Mammary epithelial cell (primary cell): ENCODE measurements around the gene LIPI.
A peak's percentile ranks its signal among the peaks of the same experiment; 100 is the strongest.

Experiments used
- CTCF ChIP-seq, 2 donors: IDR thresholded peaks in 1 of 2; conservative IDR thresholded peaks in 1 of 2; 2 replicates each; pipeline ENCODE4 v1.5.1; 2011 to 2012; ENCODE audit warnings: inconsistent platforms in 2 of 2, low read length in 2 of 2, mild to moderate bottlenecking in 2 of 2, control low read depth in 1 of 2, low read depth in 1 of 2; ENCODE audit not compliant: insufficient read depth in 1 of 2; ENCODE audit errors: extremely low read depth in 1 of 2
- EZH2 ChIP-seq: IDR thresholded peaks from 2 replicates; pipeline ENCODE4 v1.6.1; 2012; ENCODE audit warnings: low read length, inconsistent platforms, borderline replicate concordance

- TF ChIP-seq CTCF (conservative IDR thresholded peaks at IDR 0.05 in 1 of 2, IDR thresholded peaks at IDR 0.05 in 1 of 2; ENCODE audit: extremely low read depth in 1 of 2, insufficient read depth in 1 of 2, low read depth in 1 of 2, low read length in 2 of 2): peak; percentile 38 to 59
- no peak for TF ChIP-seq EZH2
Observed at GRCh38 chr21:14259747-14260146, 49.0 kb upstream of the LIPI start.
